Liver (tissue), 9 donors: ENCODE results near the gene CUX1. TPM values are rescaled to one million over a fixed set of nuclear protein-coding genes. Genes with fewer than 3 reads are reported as not detected.

Source experiments
- DNase-seq: peaks from one replicate; pipeline ENCODE4 v3.0.0-alpha.2; 2017; ENCODE audit warnings: low spot score
- H3K27ac ChIP-seq, 2 donors: one replicate each; pipeline ENCODE4 v1.7.0; 2013; ENCODE audit warnings: inconsistent platforms in 2 of 2, low read length in 2 of 2, control low read depth in 1 of 2, low read depth in 1 of 2, mild to moderate bottlenecking in 1 of 2
- H3K27me3 ChIP-seq, 4 donors: one replicate each; pipeline versions ENCODE4 v1.6.1 to v1.7.0; 2013; ENCODE audit warnings: low read length in 3 of 4, inconsistent platforms in 1 of 4, mild to moderate bottlenecking in 1 of 4, moderate library complexity in 1 of 4; ENCODE audit not compliant: control insufficient read depth in 4 of 4, insufficient read depth in 4 of 4
- H3K36me3 ChIP-seq, 4 donors: one replicate each; pipeline versions ENCODE4 v1.6.1 to v1.7.0; 2013; ENCODE audit warnings: low read length in 3 of 4, mild to moderate bottlenecking in 3 of 4, low read depth in 1 of 4, moderate library complexity in 1 of 4; ENCODE audit not compliant: control insufficient read depth in 4 of 4, insufficient read depth in 3 of 4
- H3K4me1 ChIP-seq, 4 donors: one replicate each; pipeline versions ENCODE4 v1.6.1 to v1.7.0; 2013; ENCODE audit warnings: low read length in 3 of 4, mild to moderate bottlenecking in 3 of 4, moderate library complexity in 1 of 4; ENCODE audit not compliant: control insufficient read depth in 4 of 4, insufficient read depth in 4 of 4
- H3K4me3 ChIP-seq, 3 donors: one replicate each; pipeline versions ENCODE4 v1.6.1 to v1.7.0; 2013; ENCODE audit warnings: low read length in 3 of 3, control low read depth in 1 of 3, low read depth in 1 of 3, mild to moderate bottlenecking in 1 of 3
- H3K9ac ChIP-seq, 2 donors: one replicate each; pipeline ENCODE4 v1.7.0; 2013; ENCODE audit warnings: low read length in 2 of 2, mild to moderate bottlenecking in 2 of 2, moderate library complexity in 2 of 2, control low read depth in 1 of 2, low read depth in 1 of 2
- H3K9me3 ChIP-seq, 4 donors: one replicate each; pipeline versions ENCODE4 v1.6.1 to v1.7.0; 2013; ENCODE audit warnings: low read length in 3 of 4; ENCODE audit not compliant: control insufficient read depth in 4 of 4
- EGR1 ChIP-seq, 2 donors: IDR thresholded peaks; 2 replicates each; pipeline ENCODE4 v1.6.1; 2016 to 2018; ENCODE audit warnings: antibody characterized with exemption in 2 of 2, low read depth in 2 of 2
- FOXA1 ChIP-seq: IDR thresholded peaks from 2 replicates; pipeline ENCODE4 v1.6.1; 2016; ENCODE audit warnings: antibody characterized with exemption
- FOXA2 ChIP-seq: IDR thresholded peaks from 2 replicates; pipeline ENCODE4 v1.6.1; 2016; ENCODE audit warnings: antibody characterized with exemption
- GABPA ChIP-seq, 2 donors: IDR thresholded peaks in 1 of 2; conservative IDR thresholded peaks in 1 of 2; 2 replicates each; pipeline ENCODE4 v1.6.1; 2016; ENCODE audit warnings: antibody characterized with exemption in 2 of 2, mild to moderate bottlenecking in 1 of 2, moderate library complexity in 1 of 2
- HNF4A ChIP-seq, 2 donors: conservative IDR thresholded peaks; 2 replicates each; pipeline ENCODE4 v1.6.1; 2016; ENCODE audit warnings: antibody characterized with exemption in 2 of 2, mild to moderate bottlenecking in 2 of 2
- HNF4G ChIP-seq: IDR thresholded peaks from 2 replicates; pipeline ENCODE4 v1.6.1; 2016; ENCODE audit warnings: antibody characterized with exemption
- JUND ChIP-seq, 2 donors: IDR thresholded peaks; 2 replicates each; pipeline ENCODE4 v1.6.1; 2016; ENCODE audit warnings: antibody characterized with exemption in 2 of 2
- NR2F2 ChIP-seq: IDR thresholded peaks from 2 replicates; pipeline ENCODE4 v1.6.1; 2016; ENCODE audit warnings: antibody characterized with exemption
- RAD21 ChIP-seq, 2 donors: IDR thresholded peaks; 2 replicates each; pipeline ENCODE4 v1.6.1; 2016; ENCODE audit warnings: antibody characterized with exemption in 2 of 2, mild to moderate bottlenecking in 2 of 2
- RXRA ChIP-seq, 2 donors: IDR thresholded peaks; 2 replicates each; pipeline ENCODE4 v1.6.1; 2017 to 2018; ENCODE audit warnings: antibody characterized with exemption in 2 of 2, mild to moderate bottlenecking in 1 of 2
- SP1 ChIP-seq: IDR thresholded peaks from 2 replicates; pipeline ENCODE4 v1.6.1; 2018; ENCODE audit warnings: antibody characterized with exemption, mild to moderate bottlenecking
- TAF1 ChIP-seq: conservative IDR thresholded peaks from 2 replicates; pipeline ENCODE4 v1.6.1; 2016; ENCODE audit warnings: antibody characterized with exemption, mild to moderate bottlenecking
- YY1 ChIP-seq: IDR thresholded peaks from 2 replicates; pipeline ENCODE4 v1.6.1; 2016; ENCODE audit warnings: antibody characterized with exemption, mild to moderate bottlenecking
- WGBS: extraction: QIAGEN DNeasy Blood & Tissue Kit; methylation state at CpG from one replicate; pipeline ENCODE4 v1.1.7; 2013; 5-methylcytosine and 5-hydroxymethylcytosine counted together
- polyA plus RNA-seq, 2 donors: library from polyadenylated mRNA; stranded (reverse) in 1 of 2; unstranded in 1 of 2; fragments of 200-250 nt in 1 of 2; fragments of >200 nt in 1 of 2; fragmentation: Nextera tagmentation in 1 of 2; extraction: Ambion mirVana in 1 of 2; gene quantifications; one replicate each; pipeline versions ENCODE4 v1.2.1 to v1.2.3, GENCODE V29; 2013 to 2015
- total RNA-seq, 2 donors: library from RNA; depleted of rRNA; stranded (reverse); fragments of >200 nt; gene quantifications; one replicate each; pipeline ENCODE4 v1.2.3, GENCODE V29; 2014
- TF ChIP-seq, protein P1 (sequence below): fragments of 150-350 bp; IDR thresholded peaks from 2 replicates; pipeline ENCODE4 v1.5.1; 2017; ENCODE audit warnings: improper control_type of control experiment, low read depth, low read length; ENCODE audit not compliant: missing input control
- TF ChIP-seq, protein P2 (sequence below): IDR thresholded peaks from 2 replicates; pipeline ENCODE4 v1.6.1; 2016; ENCODE audit warnings: antibody characterized with exemption, mild to moderate bottlenecking
- TF ChIP-seq, protein P3 (sequence below): IDR thresholded peaks from 2 replicates; pipeline ENCODE4 v1.6.1; 2016; ENCODE audit warnings: antibody characterized with exemption
- TF ChIP-seq, protein P4 (sequence below): IDR thresholded peaks from 2 replicates; pipeline ENCODE4 v1.6.1; 2016; ENCODE audit warnings: antibody characterized with exemption
- TF ChIP-seq, protein P5 (sequence below): IDR thresholded peaks from 2 replicates; pipeline ENCODE4 v1.6.1; 2016; ENCODE audit warnings: antibody characterized with exemption
- donor health status: healthy.
- donor health status: healthy.
- donor health status: healthy.
- donor health status: healthy.
- donor health status: healthy.

The CUX1 gene
- total and polyA plus RNA-seq, 4 donors, result 18.6 to 40.6 (median 21.4) TPM

DNA sequence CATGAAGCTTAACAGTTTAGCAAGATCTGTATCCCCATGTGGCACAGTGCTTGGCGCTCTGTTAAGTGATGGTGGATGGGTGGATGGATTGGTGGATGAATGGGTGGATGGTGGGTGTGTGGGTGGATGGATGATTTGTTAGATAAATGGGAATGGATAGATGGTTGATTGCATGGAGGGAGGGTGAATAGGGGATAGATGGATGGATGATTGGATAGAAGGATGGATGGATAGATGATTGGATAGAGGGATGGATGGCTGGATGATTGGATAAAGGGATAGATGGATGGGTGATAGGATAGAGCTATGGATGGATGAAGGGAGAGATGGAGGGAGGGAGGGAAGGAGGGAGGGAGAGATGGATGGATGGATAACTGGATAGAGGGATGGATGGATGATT lies 229.7 kb downstream of the CUX1 start:
- H3K4me3 ChIP-seq, result no peak overlapping the region
- no peak for DNase-seq
- no peaks in the 10 kb centered on the region for H3K27me3 ChIP-seq
- H3K36me3 ChIP-seq, result peaks cover 0 to 2% (median 0%) of the 10 kb centered on the region in 4 donors
- TF ChIP-seq, protein P1, sequence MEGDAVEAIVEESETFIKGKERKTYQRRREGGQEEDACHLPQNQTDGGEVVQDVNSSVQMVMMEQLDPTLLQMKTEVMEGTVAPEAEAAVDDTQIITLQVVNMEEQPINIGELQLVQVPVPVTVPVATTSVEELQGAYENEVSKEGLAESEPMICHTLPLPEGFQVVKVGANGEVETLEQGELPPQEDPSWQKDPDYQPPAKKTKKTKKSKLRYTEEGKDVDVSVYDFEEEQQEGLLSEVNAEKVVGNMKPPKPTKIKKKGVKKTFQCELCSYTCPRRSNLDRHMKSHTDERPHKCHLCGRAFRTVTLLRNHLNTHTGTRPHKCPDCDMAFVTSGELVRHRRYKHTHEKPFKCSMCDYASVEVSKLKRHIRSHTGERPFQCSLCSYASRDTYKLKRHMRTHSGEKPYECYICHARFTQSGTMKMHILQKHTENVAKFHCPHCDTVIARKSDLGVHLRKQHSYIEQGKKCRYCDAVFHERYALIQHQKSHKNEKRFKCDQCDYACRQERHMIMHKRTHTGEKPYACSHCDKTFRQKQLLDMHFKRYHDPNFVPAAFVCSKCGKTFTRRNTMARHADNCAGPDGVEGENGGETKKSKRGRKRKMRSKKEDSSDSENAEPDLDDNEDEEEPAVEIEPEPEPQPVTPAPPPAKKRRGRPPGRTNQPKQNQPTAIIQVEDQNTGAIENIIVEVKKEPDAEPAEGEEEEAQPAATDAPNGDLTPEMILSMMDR, result no peak
- TF ChIP-seq RXRA (IDR thresholded peaks at IDR 0.05), result no peak
- TF ChIP-seq SP1, result no peak
- TF ChIP-seq JUND (IDR thresholded peaks at IDR 0.05), result no peak
- no peak for TF ChIP-seq RAD21 (IDR thresholded peaks at IDR 0.05)
- TF ChIP-seq TAF1, result no peak
- no peak for TF ChIP-seq NR2F2
- TF ChIP-seq GABPA (IDR thresholded peaks at IDR 0.05 in 1 of 2, conservative IDR thresholded peaks at IDR 0.05 in 1 of 2), result no peak
- no peak for TF ChIP-seq HNF4A (conservative IDR thresholded peaks at IDR 0.05)
- no peaks in the 10 kb centered on the region for H3K9me3 ChIP-seq
- peaks cover 0 to 3% (median 0%) of the 10 kb centered on the region in 4 donors for H3K4me1 ChIP-seq
- WGBS, result 97% methylated on average over 1 of the region's 1 CpG
- no peak overlapping the region for H3K27ac ChIP-seq
- no peak overlapping the region for H3K9ac ChIP-seq

DNA sequence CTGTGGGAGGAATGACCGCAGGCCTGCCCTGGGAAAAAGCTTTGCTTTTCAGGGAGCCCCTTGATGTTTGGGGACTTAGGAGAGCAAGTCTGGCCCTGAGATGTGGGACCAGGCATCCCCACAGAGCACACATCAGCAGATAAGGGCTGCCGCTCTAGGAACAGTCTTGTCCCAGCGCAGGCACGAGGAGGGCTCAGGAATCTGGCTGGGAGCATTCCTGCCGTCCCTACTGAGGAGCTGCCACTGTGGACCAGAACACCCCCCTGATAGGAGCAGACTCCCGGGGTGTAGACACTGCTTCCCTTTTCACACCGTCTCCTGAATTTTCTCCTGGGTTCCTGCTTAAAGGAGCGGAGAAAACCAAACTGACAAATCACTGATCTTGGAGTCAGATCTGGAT lies 232.3 kb downstream of the CUX1 start:
- Histone ChIP-seq H3K27me3 (no peaks in the 10 kb centered on the region), H3K36me3 (peaks cover 0 to 2% (median 0%) of the 10 kb centered on the region in 4 donors), H3K4me3 (no peak overlapping the region), H3K27ac (no peak overlapping the region), H3K9ac (no peak overlapping the region), H3K4me1 (peaks cover 0 to 3% (median 0%) of the 10 kb centered on the region in 4 donors), H3K9me3 (peaks cover 0 to 2% (median 0%) of the 10 kb centered on the region in 4 donors)
- TF ChIP-seq FOXA1 (no peak), GABPA (IDR thresholded peaks at IDR 0.05 in 1 of 2, conservative IDR thresholded peaks at IDR 0.05 in 1 of 2) (no peak), EGR1 (IDR thresholded peaks at IDR 0.05; ENCODE audit: low read depth in 2 of 2) (no peak), JUND (IDR thresholded peaks at IDR 0.05) (no peak), HNF4A (conservative IDR thresholded peaks at IDR 0.05) (no peak), RXRA (IDR thresholded peaks at IDR 0.05) (no peak), FOXA2 (no peak), RAD21 (IDR thresholded peaks at IDR 0.05) (no peak), YY1 (no peak), HNF4G (no peak), NR2F2 (no peak), TAF1 (no peak), SP1 (no peak)
- TF ChIP-seq, protein P2, sequence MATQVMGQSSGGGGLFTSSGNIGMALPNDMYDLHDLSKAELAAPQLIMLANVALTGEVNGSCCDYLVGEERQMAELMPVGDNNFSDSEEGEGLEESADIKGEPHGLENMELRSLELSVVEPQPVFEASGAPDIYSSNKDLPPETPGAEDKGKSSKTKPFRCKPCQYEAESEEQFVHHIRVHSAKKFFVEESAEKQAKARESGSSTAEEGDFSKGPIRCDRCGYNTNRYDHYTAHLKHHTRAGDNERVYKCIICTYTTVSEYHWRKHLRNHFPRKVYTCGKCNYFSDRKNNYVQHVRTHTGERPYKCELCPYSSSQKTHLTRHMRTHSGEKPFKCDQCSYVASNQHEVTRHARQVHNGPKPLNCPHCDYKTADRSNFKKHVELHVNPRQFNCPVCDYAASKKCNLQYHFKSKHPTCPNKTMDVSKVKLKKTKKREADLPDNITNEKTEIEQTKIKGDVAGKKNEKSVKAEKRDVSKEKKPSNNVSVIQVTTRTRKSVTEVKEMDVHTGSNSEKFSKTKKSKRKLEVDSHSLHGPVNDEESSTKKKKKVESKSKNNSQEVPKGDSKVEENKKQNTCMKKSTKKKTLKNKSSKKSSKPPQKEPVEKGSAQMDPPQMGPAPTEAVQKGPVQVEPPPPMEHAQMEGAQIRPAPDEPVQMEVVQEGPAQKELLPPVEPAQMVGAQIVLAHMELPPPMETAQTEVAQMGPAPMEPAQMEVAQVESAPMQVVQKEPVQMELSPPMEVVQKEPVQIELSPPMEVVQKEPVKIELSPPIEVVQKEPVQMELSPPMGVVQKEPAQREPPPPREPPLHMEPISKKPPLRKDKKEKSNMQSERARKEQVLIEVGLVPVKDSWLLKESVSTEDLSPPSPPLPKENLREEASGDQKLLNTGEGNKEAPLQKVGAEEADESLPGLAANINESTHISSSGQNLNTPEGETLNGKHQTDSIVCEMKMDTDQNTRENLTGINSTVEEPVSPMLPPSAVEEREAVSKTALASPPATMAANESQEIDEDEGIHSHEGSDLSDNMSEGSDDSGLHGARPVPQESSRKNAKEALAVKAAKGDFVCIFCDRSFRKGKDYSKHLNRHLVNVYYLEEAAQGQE, result no peak
- TF ChIP-seq, protein P3, sequence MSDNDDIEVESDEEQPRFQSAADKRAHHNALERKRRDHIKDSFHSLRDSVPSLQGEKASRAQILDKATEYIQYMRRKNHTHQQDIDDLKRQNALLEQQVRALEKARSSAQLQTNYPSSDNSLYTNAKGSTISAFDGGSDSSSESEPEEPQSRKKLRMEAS, result no peak
- TF ChIP-seq, protein P4, sequence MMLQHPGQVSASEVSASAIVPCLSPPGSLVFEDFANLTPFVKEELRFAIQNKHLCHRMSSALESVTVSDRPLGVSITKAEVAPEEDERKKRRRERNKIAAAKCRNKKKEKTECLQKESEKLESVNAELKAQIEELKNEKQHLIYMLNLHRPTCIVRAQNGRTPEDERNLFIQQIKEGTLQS, result no peak
- TF ChIP-seq, protein P5, sequence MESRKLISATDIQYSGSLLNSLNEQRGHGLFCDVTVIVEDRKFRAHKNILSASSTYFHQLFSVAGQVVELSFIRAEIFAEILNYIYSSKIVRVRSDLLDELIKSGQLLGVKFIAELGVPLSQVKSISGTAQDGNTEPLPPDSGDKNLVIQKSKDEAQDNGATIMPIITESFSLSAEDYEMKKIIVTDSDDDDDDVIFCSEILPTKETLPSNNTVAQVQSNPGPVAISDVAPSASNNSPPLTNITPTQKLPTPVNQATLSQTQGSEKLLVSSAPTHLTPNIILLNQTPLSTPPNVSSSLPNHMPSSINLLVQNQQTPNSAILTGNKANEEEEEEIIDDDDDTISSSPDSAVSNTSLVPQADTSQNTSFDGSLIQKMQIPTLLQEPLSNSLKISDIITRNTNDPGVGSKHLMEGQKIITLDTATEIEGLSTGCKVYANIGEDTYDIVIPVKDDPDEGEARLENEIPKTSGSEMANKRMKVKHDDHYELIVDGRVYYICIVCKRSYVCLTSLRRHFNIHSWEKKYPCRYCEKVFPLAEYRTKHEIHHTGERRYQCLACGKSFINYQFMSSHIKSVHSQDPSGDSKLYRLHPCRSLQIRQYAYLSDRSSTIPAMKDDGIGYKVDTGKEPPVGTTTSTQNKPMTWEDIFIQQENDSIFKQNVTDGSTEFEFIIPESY, result no peak
- TF ChIP-seq, protein P1, result no peak
- no peak for DNase-seq
- WGBS, result 90% methylated on average over 8 of the region's 8 CpGs
